Caco-2 (cell line): ENCODE results near the gene HIVEP2. TPM values are rescaled to one million over a fixed set of nuclear protein-coding genes. Genes with fewer than 3 reads are reported as not detected.

Source experiments
- BruUV-seq: library from RNA; stranded (reverse); fragments of 400-500 nt; replicated peaks from 2 replicates; lab custom pipeline; 2021; lab: Mats Ljungman, UMichigan
- CTCF ChIA-PET: fragments of 300-600 bp; sonication (Branson Sonifier 250); formaldehyde crosslinking; loops from one replicate; lab custom pipeline; 2022; ENCODE audit warnings: antibody characterized with exemption; lab: Charles Lee
- POLR2A ChIA-PET: fragments of 300-600 bp; sonication (Branson Sonifier 250); formaldehyde crosslinking; loops from one replicate; lab custom pipeline; 2022; ENCODE audit warnings: antibody characterized with exemption; lab: Charles Lee
- DNase-seq, 2 experiments: peaks; one replicate each; pipeline versions ENCODE4 v3.0.0 to v3.0.0-alpha.2; 2020 to 2022
- H3K27me3 ChIP-seq: replicated peaks from 2 replicates; pipeline ENCODE4 v1.6.0; 2011; ENCODE audit warnings: low read length; ENCODE audit not compliant: control insufficient read depth, insufficient read depth
- H3K36me3 ChIP-seq: 2 replicates; pipeline ENCODE4 v1.5.1; 2011; ENCODE audit warnings: low read length; ENCODE audit not compliant: control insufficient read depth, insufficient read depth
- H3K4me1 ChIP-seq: fragments of 250-450 bp; sonication (Bioruptor Pico); 2 replicates; pipeline ENCODE4 v1.5.1; 2020; ENCODE audit warnings: mild to moderate bottlenecking
- H3K4me3 ChIP-seq: 2 replicates; pipeline ENCODE4 v1.5.1; 2011; ENCODE audit warnings: low read depth, mild to moderate bottlenecking, control low read depth, low read length
- H3K9me3 ChIP-seq: fragments of 250-450 bp; sonication (Bioruptor Pico); 2 replicates; pipeline ENCODE4 v1.5.1; 2020; ENCODE audit warnings: mild to moderate bottlenecking, moderate library complexity
- H3K27ac Mint-ChIP-seq: one replicate; pipeline ENCODE4 v1.8.0; 2022; ENCODE audit warnings: mixed read lengths; ENCODE audit not compliant: unreplicated experiment
- H3K27me3 Mint-ChIP-seq: one replicate; pipeline ENCODE4 v1.8.0; 2022; ENCODE audit warnings: mixed read lengths; ENCODE audit not compliant: insufficient read depth, unreplicated experiment
- H3K36me3 Mint-ChIP-seq: one replicate; pipeline ENCODE4 v1.8.0; 2022; ENCODE audit warnings: mild to moderate bottlenecking, mixed read lengths; ENCODE audit not compliant: insufficient read depth, unreplicated experiment
- H3K4me1 Mint-ChIP-seq: one replicate; pipeline ENCODE4 v1.8.0; 2022; ENCODE audit warnings: low read depth, mixed read lengths; ENCODE audit not compliant: unreplicated experiment
- H3K4me3 Mint-ChIP-seq: one replicate; pipeline ENCODE4 v1.8.0; 2022; ENCODE audit warnings: mild to moderate bottlenecking, moderate library complexity, mixed read lengths; ENCODE audit not compliant: unreplicated experiment
- H3K9me3 Mint-ChIP-seq: one replicate; pipeline ENCODE4 v1.8.0; 2022; ENCODE audit warnings: mixed read lengths; ENCODE audit not compliant: unreplicated experiment
- intact Hi-C: fragments of 100-400 bp; cut with micrococcal nuclease; formaldehyde crosslinking; loops from one replicate; pipeline ENCODE4 v1.10.0; 2022; ENCODE audit not compliant: unreplicated experiment
- total RNA-seq: library from RNA; stranded (reverse); gene quantifications from 2 replicates; pipeline ENCODE4 v1.2.3, GENCODE V29; 2022
- TF ChIP-seq, protein P1 (sequence below), 2 experiments: fragments of 200-600 bp in 1 of 2; IDR thresholded peaks; 1 replicate in 1 of 2; 2 replicates in 1 of 2; pipeline versions ENCODE4 v1.5.1 to v1.8.0; 2011 to 2022; ENCODE audit warnings: antibody characterized with exemption in 1 of 2, control low read depth in 1 of 2, inconsistent platforms in 1 of 2, low read depth in 1 of 2, low read length in 1 of 2, mild to moderate bottlenecking in 1 of 2, moderate library complexity in 1 of 2; ENCODE audit not compliant: insufficient read depth in 1 of 2, severe bottlenecking in 1 of 2, unreplicated experiment in 1 of 2

HIVEP2 gene
- total RNA-seq, 1 experiment from 2014 or later: 1.0 TPM

DNA sequence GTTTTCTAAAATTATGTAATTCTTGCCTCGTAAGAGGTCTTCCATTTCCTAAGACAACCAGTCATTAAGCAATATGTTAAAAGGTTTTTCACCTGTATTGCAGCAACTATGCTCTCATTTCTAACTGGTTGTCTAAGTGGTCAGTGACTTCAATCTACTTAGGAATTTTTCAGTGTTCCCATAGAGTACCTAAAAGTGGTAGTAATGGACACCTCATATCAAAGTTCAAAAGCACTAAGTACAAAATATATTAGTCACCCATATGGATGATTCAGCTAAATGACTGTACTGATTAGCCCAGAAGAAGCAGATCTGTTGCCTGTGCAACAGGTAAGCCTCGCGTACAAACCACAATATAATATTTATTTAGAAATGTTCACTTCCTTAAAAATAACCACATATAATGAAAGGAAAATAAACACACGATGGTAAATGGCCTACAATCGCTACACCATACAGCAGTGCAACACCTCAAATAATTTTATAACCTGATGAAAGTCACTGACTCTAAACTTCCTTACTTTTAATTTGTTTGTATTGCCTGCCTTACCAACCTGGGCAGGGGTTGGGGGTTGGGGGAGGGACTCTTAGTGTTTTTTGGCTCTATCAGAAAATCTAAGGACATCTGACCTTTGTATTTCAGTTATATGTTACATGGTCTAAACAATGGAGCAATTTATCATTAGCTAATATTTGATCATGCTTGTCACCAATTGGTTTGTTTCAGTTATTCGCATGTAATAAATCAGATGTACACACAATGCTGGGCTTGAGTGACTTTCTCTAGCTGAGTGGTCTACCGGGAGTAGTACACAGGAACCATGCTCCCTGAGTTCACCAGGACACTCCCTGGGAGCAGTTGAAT lies 105.9 kb downstream of the HIVEP2 start:
- H3K27me3 Mint-ChIP-seq: no peaks in the 10 kb centered on the region
- CTCF ChIA-PET: no interaction called here
- BruUV-seq: no TSS peak

DNA sequence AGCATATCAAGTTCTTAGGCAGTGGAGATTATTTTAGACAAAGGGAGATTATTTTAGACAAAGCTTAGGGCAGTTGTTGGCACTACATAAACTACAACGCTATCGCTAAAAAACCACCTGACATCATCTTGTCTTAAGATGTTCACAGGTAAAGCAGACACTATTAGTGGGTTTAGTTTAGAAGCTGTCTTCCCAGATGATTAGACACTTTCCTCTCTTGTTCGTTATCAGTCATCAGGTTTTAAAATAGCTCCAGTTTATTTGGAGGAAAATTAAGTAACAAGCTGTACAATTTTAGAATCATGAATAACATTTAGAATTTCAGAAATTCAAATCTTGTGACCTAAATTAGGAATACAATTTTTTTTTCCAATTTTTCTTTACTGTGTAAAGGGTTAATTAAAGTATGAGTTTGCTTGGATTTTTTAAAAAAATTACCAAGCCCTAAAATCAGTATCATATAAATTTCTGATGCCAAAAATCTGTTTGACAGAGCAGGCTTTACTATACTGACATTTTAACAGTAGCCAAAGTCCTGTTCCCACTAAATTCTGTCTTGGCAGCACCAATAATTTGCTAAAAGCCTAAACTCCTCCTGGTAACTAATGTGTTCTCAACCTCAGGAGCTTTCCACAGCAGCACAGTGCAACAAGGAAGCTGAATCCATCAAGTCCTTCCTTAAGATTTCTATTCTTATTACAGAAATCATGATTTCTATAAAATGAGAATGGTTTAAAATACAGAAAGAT lies 109.0 kb downstream of the HIVEP2 start:
- intact Hi-C loops: no loop called here
- Histone ChIP-seq H3K4me3 (no peak overlapping the region), H3K4me1 (0 out of 2 replicates have a peak, but pooled peaks cover 4% of the 10 kb centered on the region), H3K9me3 (no peaks in the 10 kb centered on the region), H3K27me3 (no peaks in the 10 kb centered on the region), H3K36me3 (no peaks in the 10 kb centered on the region)
- Mint-ChIP-seq H3K4me3 (no peak overlapping the region), H3K27me3 (no peaks in the 10 kb centered on the region), H3K9me3 (no peaks in the 10 kb centered on the region), H3K27ac (no peak overlapping the region), H3K4me1 (no peaks in the 10 kb centered on the region), H3K36me3 (no peaks in the 10 kb centered on the region)
- ChIA-PET POLR2A (no interaction called here), CTCF (no interaction called here)
- no TSS peak for BruUV-seq
- TF ChIP-seq, protein P1, sequence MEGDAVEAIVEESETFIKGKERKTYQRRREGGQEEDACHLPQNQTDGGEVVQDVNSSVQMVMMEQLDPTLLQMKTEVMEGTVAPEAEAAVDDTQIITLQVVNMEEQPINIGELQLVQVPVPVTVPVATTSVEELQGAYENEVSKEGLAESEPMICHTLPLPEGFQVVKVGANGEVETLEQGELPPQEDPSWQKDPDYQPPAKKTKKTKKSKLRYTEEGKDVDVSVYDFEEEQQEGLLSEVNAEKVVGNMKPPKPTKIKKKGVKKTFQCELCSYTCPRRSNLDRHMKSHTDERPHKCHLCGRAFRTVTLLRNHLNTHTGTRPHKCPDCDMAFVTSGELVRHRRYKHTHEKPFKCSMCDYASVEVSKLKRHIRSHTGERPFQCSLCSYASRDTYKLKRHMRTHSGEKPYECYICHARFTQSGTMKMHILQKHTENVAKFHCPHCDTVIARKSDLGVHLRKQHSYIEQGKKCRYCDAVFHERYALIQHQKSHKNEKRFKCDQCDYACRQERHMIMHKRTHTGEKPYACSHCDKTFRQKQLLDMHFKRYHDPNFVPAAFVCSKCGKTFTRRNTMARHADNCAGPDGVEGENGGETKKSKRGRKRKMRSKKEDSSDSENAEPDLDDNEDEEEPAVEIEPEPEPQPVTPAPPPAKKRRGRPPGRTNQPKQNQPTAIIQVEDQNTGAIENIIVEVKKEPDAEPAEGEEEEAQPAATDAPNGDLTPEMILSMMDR (IDR thresholded peaks at IDR 0.05; ENCODE audit: insufficient read depth in 1 of 2, low read depth in 1 of 2, low read length in 1 of 2, severe bottlenecking in 1 of 2, unreplicated experiment in 1 of 2): no peak
- DNase-seq: no peak

More for the DNA sequence above, 105.9 kb downstream of the HIVEP2 start:
- Mint-ChIP-seq H3K9me3 (no peaks in the 10 kb centered on the region), H3K36me3 (no peaks in the 10 kb centered on the region), H3K27ac (no peak overlapping the region), H3K4me1 (no peaks in the 10 kb centered on the region), H3K4me3 (no peak overlapping the region)
- TF ChIP-seq, protein P1 (IDR thresholded peaks at IDR 0.05; ENCODE audit: insufficient read depth in 1 of 2, low read depth in 1 of 2, low read length in 1 of 2, severe bottlenecking in 1 of 2, unreplicated experiment in 1 of 2): no peak
- H3K27me3 ChIP-seq: no peaks in the 10 kb centered on the region
- H3K4me3 ChIP-seq: no peak overlapping the region
- intact Hi-C loops: no loop called here
- DNase-seq: no peak
- H3K4me1 ChIP-seq: 0 out of 2 replicates have a peak, but pooled peaks cover 4% of the 10 kb centered on the region
- POLR2A ChIA-PET: no interaction called here
- H3K36me3 ChIP-seq: no peaks in the 10 kb centered on the region
- no peaks in the 10 kb centered on the region for H3K9me3 ChIP-seq

DNA sequence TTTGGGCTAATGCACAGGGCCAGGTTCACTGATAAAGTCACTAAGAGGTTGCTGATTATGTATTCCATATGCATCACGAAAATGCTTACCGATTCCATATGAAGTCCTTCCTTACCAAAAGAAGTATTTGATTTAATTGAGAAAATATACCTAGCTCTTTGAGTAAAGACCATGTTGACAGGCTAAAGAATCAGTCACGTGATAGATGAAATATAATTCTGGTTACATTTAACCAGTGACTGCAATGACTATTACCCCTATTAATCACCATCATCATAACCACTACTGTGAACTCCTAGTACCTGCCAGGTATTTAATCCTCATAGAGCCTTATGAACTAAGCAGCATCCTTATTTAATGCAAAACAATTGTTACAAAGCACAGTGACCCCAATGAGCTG lies 110.1 kb downstream of the HIVEP2 start:
- H3K4me1 Mint-ChIP-seq: no peaks in the 10 kb centered on the region
- intact Hi-C loops: no loop called here

More for the DNA sequence above, 110.1 kb downstream of the HIVEP2 start:
- Mint-ChIP-seq H3K4me3 (no peak overlapping the region), H3K9me3 (no peaks in the 10 kb centered on the region), H3K27me3 (no peaks in the 10 kb centered on the region), H3K36me3 (no peaks in the 10 kb centered on the region), H3K27ac (no peak overlapping the region)
- no peaks in the 10 kb centered on the region for H3K27me3 ChIP-seq
- POLR2A ChIA-PET: no interaction called here
- H3K9me3 ChIP-seq: no peaks in the 10 kb centered on the region
- CTCF ChIA-PET: no interaction called here
- no peak overlapping the region for H3K4me3 ChIP-seq
- H3K36me3 ChIP-seq: no peaks in the 10 kb centered on the region
- TF ChIP-seq, protein P1 (IDR thresholded peaks at IDR 0.05; ENCODE audit: insufficient read depth in 1 of 2, low read depth in 1 of 2, low read length in 1 of 2, severe bottlenecking in 1 of 2, unreplicated experiment in 1 of 2): no peak
- no TSS peak for BruUV-seq
- 0 out of 2 replicates have a peak, but pooled peaks cover 4% of the 10 kb centered on the region for H3K4me1 ChIP-seq
- no peak for DNase-seq
